K562 (cell line): ENCODE results near the gene NCF2. TPM values are rescaled to one million over a fixed set of nuclear protein-coding genes. Genes with fewer than 3 reads are reported as not detected.

Source experiments
- ESRRA ChIP-seq: fragments of 450-650 bp; IDR thresholded peaks from 2 replicates; pipeline ENCODE4 v1.6.1; 2014; ENCODE audit warnings: low read depth, mild to moderate bottlenecking, moderate library complexity, borderline replicate concordance
- SPI1 ChIP-seq: IDR thresholded peaks from 2 replicates; pipeline ENCODE4 v1.6.1; 2011; ENCODE audit warnings: low read depth, low read length, control low read depth, borderline replicate concordance
- TSC22D4 ChIP-seq: fragments of 450-650 bp; IDR thresholded peaks from 2 replicates; pipeline ENCODE4 v1.6.1; 2016; ENCODE audit warnings: missing genetic modification characterization, missing biosample characterization, control low read depth
- ZFP1 ChIP-seq: fragments of 450-650 bp; formaldehyde crosslinking; IDR thresholded peaks from 2 replicates; pipeline ENCODE4 v1.4.0; 2020; ENCODE audit warnings: mild to moderate bottlenecking, mixed read lengths
- ZNF133 ChIP-seq: fragments of 250-450 bp; sonication (Bioruptor Pico); IDR thresholded peaks from 2 replicates; pipeline ENCODE4 v1.4.0; 2020; ENCODE audit warnings: mild to moderate bottlenecking
- ZNF644 ChIP-seq: fragments of 200-800 bp; sonication (Bioruptor generic); IDR thresholded peaks from 2 replicates; pipeline ENCODE4 v1.6.1; 2016; ENCODE audit warnings: low read depth, missing genetic modification characterization, missing compliant biosample characterization
- ZNF766 ChIP-seq: fragments of 200-800 bp; sonication (Bioruptor generic); conservative IDR thresholded peaks from 2 replicates; pipeline ENCODE4 v1.6.1; 2016; ENCODE audit warnings: missing genetic modification characterization, missing compliant biosample characterization
- polyA plus RNA-seq, 8 experiments: library from polyadenylated mRNA; depleted of rRNA in 4 of 8; stranded (reverse) in 5 of 8; unstranded in 3 of 8; fragments of >200 nt; fragmentation: Nextera tagmentation in 2 of 8; fragmentation: Illumina TruSeq in 1 of 8; extraction: Ambion mirVana in 2 of 8; extraction: Trizol in 1 of 8; gene quantifications; 2 replicates each; pipeline versions ENCODE4 v1.2.1 to v1.2.3, GENCODE V29; 2011 to 2014; ENCODE audit warnings: inconsistent platforms in 1 of 8, missing spikeins in 1 of 8
- total RNA-seq, 7 experiments: library from RNA; depleted of rRNA in 6 of 7; stranded (reverse); fragments of >200 nt in 6 of 7; fragmentation: Illumina TruSeq in 2 of 7; extraction: Trizol in 2 of 7; gene quantifications; 2 replicates each; pipeline versions ENCODE4 v1.2.1 to v1.2.3, GENCODE V29; 2011 to 2021; ENCODE audit warnings: low replicate concordance in 1 of 7
- TF ChIP-seq, protein P1 (sequence below): fragments of 450-650 bp; IDR thresholded peaks from 2 replicates; pipeline ENCODE4 v1.6.1; 2016; ENCODE audit warnings: mild to moderate bottlenecking, moderate library complexity
- TF ChIP-seq, protein P2 (sequence below), 2 experiments: fragments of 450-650 bp in 1 of 2; IDR thresholded peaks; 2 replicates each; pipeline ENCODE4 v1.6.1; 2011 to 2017; ENCODE audit warnings: low read depth in 2 of 2, antibody characterized with exemption in 1 of 2, borderline replicate concordance in 1 of 2, low read length in 1 of 2, mild to moderate bottlenecking in 1 of 2, mixed read lengths in 1 of 2; ENCODE audit not compliant: control insufficient read depth in 1 of 2
- TF ChIP-seq, protein P3 (sequence below), 2 experiments: fragments of 200-800 bp in 1 of 2; sonication (Bioruptor generic) in 1 of 2; sonication (generic) in 1 of 2; formaldehyde crosslinking in 1 of 2; IDR thresholded peaks in 1 of 2; conservative IDR thresholded peaks in 1 of 2; 2 replicates each; pipeline versions ENCODE4 v1.5.0 to v1.6.1; 2016 to 2020; ENCODE audit warnings: missing compliant biosample characterization in 1 of 2, missing genetic modification characterization in 1 of 2, missing genetic modification reagents in 1 of 2

Gene NCF2
- total and polyA plus RNA-seq, 9 of the 15 experiments (the other 6 are each of a cell fraction or from before 2014, with no cell fraction given) = 0.07 to 0.54 (median 0.16) TPM; not detected in 3

DNA sequence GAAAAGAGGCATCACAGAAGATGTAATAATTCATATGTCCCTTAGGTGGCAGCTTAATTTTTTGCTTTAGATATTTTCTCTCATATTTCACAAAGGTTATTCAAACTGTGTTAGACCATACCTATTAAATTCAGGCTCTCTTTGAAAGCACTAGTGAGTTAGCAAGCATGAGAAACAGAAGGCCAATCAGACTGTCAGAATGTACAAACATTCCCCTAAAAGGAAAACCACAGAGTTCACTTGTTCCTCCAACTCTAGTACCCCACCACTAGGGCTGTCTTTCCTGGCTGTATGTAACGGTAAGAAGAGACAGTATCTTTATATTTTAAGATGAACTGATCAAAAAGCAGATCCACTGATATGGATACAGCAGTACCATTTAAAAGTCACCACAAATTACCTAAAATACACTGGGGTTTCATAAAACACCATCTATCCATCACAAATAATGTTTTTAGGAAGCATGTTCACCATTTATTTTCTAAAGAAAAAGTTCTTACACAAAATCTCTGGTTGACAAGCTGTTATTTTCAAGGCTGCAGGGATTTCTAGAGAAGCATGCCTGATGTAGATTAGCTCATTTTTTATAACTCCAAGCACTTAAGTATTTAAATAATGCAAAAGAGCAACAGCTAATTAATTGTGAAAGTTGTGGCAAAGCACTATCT is 43.6 kb upstream of the NCF2 start (continued):
- TF ChIP-seq, protein P1, sequence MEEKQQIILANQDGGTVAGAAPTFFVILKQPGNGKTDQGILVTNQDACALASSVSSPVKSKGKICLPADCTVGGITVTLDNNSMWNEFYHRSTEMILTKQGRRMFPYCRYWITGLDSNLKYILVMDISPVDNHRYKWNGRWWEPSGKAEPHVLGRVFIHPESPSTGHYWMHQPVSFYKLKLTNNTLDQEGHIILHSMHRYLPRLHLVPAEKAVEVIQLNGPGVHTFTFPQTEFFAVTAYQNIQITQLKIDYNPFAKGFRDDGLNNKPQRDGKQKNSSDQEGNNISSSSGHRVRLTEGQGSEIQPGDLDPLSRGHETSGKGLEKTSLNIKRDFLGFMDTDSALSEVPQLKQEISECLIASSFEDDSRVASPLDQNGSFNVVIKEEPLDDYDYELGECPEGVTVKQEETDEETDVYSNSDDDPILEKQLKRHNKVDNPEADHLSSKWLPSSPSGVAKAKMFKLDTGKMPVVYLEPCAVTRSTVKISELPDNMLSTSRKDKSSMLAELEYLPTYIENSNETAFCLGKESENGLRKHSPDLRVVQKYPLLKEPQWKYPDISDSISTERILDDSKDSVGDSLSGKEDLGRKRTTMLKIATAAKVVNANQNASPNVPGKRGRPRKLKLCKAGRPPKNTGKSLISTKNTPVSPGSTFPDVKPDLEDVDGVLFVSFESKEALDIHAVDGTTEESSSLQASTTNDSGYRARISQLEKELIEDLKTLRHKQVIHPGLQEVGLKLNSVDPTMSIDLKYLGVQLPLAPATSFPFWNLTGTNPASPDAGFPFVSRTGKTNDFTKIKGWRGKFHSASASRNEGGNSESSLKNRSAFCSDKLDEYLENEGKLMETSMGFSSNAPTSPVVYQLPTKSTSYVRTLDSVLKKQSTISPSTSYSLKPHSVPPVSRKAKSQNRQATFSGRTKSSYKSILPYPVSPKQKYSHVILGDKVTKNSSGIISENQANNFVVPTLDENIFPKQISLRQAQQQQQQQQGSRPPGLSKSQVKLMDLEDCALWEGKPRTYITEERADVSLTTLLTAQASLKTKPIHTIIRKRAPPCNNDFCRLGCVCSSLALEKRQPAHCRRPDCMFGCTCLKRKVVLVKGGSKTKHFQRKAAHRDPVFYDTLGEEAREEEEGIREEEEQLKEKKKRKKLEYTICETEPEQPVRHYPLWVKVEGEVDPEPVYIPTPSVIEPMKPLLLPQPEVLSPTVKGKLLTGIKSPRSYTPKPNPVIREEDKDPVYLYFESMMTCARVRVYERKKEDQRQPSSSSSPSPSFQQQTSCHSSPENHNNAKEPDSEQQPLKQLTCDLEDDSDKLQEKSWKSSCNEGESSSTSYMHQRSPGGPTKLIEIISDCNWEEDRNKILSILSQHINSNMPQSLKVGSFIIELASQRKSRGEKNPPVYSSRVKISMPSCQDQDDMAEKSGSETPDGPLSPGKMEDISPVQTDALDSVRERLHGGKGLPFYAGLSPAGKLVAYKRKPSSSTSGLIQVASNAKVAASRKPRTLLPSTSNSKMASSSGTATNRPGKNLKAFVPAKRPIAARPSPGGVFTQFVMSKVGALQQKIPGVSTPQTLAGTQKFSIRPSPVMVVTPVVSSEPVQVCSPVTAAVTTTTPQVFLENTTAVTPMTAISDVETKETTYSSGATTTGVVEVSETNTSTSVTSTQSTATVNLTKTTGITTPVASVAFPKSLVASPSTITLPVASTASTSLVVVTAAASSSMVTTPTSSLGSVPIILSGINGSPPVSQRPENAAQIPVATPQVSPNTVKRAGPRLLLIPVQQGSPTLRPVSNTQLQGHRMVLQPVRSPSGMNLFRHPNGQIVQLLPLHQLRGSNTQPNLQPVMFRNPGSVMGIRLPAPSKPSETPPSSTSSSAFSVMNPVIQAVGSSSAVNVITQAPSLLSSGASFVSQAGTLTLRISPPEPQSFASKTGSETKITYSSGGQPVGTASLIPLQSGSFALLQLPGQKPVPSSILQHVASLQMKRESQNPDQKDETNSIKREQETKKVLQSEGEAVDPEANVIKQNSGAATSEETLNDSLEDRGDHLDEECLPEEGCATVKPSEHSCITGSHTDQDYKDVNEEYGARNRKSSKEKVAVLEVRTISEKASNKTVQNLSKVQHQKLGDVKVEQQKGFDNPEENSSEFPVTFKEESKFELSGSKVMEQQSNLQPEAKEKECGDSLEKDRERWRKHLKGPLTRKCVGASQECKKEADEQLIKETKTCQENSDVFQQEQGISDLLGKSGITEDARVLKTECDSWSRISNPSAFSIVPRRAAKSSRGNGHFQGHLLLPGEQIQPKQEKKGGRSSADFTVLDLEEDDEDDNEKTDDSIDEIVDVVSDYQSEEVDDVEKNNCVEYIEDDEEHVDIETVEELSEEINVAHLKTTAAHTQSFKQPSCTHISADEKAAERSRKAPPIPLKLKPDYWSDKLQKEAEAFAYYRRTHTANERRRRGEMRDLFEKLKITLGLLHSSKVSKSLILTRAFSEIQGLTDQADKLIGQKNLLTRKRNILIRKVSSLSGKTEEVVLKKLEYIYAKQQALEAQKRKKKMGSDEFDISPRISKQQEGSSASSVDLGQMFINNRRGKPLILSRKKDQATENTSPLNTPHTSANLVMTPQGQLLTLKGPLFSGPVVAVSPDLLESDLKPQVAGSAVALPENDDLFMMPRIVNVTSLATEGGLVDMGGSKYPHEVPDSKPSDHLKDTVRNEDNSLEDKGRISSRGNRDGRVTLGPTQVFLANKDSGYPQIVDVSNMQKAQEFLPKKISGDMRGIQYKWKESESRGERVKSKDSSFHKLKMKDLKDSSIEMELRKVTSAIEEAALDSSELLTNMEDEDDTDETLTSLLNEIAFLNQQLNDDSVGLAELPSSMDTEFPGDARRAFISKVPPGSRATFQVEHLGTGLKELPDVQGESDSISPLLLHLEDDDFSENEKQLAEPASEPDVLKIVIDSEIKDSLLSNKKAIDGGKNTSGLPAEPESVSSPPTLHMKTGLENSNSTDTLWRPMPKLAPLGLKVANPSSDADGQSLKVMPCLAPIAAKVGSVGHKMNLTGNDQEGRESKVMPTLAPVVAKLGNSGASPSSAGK = no peak
- TF ChIP-seq ZFP1 (CRISPR knock-in tag) (no peak), ZNF133 (CRISPR knock-in tag) (no peak), ESRRA (peak; percentile 60; the same call in 1 of the 2 replicates), ZNF766 (CRISPR knock-in tag) (0 out of 2 replicates have a peak, but pooled peaks have one; percentile 58), ZNF644 (tag) (peak; percentile 59), TSC22D4 (no peak), SPI1 (no peak)
- TF ChIP-seq, protein P2, sequence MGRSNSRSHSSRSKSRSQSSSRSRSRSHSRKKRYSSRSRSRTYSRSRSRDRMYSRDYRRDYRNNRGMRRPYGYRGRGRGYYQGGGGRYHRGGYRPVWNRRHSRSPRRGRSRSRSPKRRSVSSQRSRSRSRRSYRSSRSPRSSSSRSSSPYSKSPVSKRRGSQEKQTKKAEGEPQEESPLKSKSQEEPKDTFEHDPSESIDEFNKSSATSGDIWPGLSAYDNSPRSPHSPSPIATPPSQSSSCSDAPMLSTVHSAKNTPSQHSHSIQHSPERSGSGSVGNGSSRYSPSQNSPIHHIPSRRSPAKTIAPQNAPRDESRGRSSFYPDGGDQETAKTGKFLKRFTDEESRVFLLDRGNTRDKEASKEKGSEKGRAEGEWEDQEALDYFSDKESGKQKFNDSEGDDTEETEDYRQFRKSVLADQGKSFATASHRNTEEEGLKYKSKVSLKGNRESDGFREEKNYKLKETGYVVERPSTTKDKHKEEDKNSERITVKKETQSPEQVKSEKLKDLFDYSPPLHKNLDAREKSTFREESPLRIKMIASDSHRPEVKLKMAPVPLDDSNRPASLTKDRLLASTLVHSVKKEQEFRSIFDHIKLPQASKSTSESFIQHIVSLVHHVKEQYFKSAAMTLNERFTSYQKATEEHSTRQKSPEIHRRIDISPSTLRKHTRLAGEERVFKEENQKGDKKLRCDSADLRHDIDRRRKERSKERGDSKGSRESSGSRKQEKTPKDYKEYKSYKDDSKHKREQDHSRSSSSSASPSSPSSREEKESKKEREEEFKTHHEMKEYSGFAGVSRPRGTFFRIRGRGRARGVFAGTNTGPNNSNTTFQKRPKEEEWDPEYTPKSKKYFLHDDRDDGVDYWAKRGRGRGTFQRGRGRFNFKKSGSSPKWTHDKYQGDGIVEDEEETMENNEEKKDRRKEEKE (IDR thresholded peaks at IDR 0.05; ENCODE audit: borderline replicate concordance in 1 of 2, control insufficient read depth in 1 of 2, low read depth in 2 of 2, low read length in 1 of 2) = no peak
- TF ChIP-seq, protein P3, sequence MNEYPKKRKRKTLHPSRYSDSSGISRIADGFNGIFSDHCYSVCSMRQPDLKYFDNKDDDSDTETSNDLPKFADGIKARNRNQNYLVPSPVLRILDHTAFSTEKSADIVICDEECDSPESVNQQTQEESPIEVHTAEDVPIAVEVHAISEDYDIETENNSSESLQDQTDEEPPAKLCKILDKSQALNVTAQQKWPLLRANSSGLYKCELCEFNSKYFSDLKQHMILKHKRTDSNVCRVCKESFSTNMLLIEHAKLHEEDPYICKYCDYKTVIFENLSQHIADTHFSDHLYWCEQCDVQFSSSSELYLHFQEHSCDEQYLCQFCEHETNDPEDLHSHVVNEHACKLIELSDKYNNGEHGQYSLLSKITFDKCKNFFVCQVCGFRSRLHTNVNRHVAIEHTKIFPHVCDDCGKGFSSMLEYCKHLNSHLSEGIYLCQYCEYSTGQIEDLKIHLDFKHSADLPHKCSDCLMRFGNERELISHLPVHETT (CRISPR knock-in tag; conservative IDR thresholded peaks at IDR 0.05 in 1 of 2, IDR thresholded peaks at IDR 0.05 in 1 of 2) = 0 out of 4 replicates have a peak, but pooled peaks of 1 of the 2 experiments have one; percentile 39
